PC-3 (cell line): ENCODE measurements around the gene NATD1. TPM values are rescaled to one million over a fixed set of nuclear protein-coding genes. Genes with fewer than 3 reads are reported as not detected.

ENCODE experiments used
- ATAC-seq: fragments of 200-7000 bp; cut with Tn5 transposase; 2 replicates; pipeline ENCODE4 v1.9.1; 2020; ENCODE audit warnings: mild to moderate bottlenecking, moderate library complexity
- BruUV-seq: library from RNA; stranded (reverse); fragments of 400-500 nt; replicated peaks from 2 replicates; lab custom pipeline; 2021; lab: Mats Ljungman, UMichigan
- CTCF ChIA-PET: fragments of 300-600 bp; sonication (Branson Sonifier 250); formaldehyde crosslinking; loops from one replicate; lab custom pipeline; 2022; ENCODE audit warnings: antibody characterized with exemption; lab: Charles Lee
- POLR2A ChIA-PET: fragments of 300-600 bp; sonication (Branson Sonifier 250); formaldehyde crosslinking; loops from one replicate; lab custom pipeline; 2022; ENCODE audit warnings: antibody characterized with exemption; ENCODE audit not compliant: unreplicated experiment; lab: Charles Lee
- DNase-seq: peaks from one replicate; pipeline ENCODE4 v3.0.0-alpha.2; 2015
- H2AFZ ChIP-seq: fragments of 300-600 bp; sonication (generic); 2 replicates; pipeline ENCODE4 v1.6.0; 2016; ENCODE audit warnings: antibody characterized with exemption, low read length
- H3F3A ChIP-seq: fragments of 300-600 bp; sonication (generic); one replicate; pipeline ENCODE4 v1.6.0; 2017; ENCODE audit warnings: antibody characterized with exemption, low read length, control low read depth, mild to moderate bottlenecking; ENCODE audit not compliant: unreplicated experiment
- H3K27ac ChIP-seq: fragments of 300-600 bp; sonication (generic); 2 replicates; pipeline ENCODE4 v1.5.1; 2016; ENCODE audit warnings: mild to moderate bottlenecking, low read length
- H3K27me3 ChIP-seq: fragments of 300-600 bp; sonication (generic); 2 replicates; pipeline ENCODE4 v1.6.1; 2016; ENCODE audit warnings: low read length, mixed read lengths
- H3K36me3 ChIP-seq: fragments of 300-600 bp; sonication (generic); 2 replicates; pipeline ENCODE4 v1.6.1; 2016; ENCODE audit warnings: low read depth, mixed run types, low read length, mixed read lengths
- H3K4me1 ChIP-seq: fragments of 300-600 bp; sonication (generic); 2 replicates; pipeline ENCODE4 v1.5.1; 2016; ENCODE audit warnings: low read length; ENCODE audit not compliant: insufficient read depth
- H3K4me2 ChIP-seq: fragments of 300-600 bp; sonication (generic); 2 replicates; pipeline ENCODE4 v1.6.0; 2016; ENCODE audit warnings: low read length
- H3K4me3 ChIP-seq: fragments of 300-600 bp; sonication (generic); 2 replicates; pipeline ENCODE4 v1.5.1; 2016; ENCODE audit warnings: mild to moderate bottlenecking, low read length, mixed read lengths
- H3K79me2 ChIP-seq: fragments of 300-600 bp; sonication (generic); 2 replicates; pipeline ENCODE4 v1.6.1; 2017; ENCODE audit warnings: low read length, mixed read lengths
- H3K9ac ChIP-seq: fragments of 300-600 bp; sonication (generic); 2 replicates; pipeline ENCODE4 v1.6.0; 2016; ENCODE audit warnings: mild to moderate bottlenecking, low read length
- H3K9me2 ChIP-seq: fragments of 300-600 bp; sonication (generic); replicated peaks from 2 replicates; pipeline ENCODE4 v1.6.1; 2016; ENCODE audit warnings: mixed run types, low read length, mixed read lengths
- H3K9me3 ChIP-seq: fragments of 300-600 bp; sonication (generic); 2 replicates; pipeline ENCODE4 v1.6.1; 2016; ENCODE audit warnings: low read length, mixed read lengths
- H4K20me1 ChIP-seq: fragments of 300-600 bp; sonication (generic); 2 replicates; pipeline ENCODE4 v1.6.1; 2016; ENCODE audit warnings: low read length, mixed read lengths
- EZH2 ChIP-seq: fragments of 300-600 bp; sonication (generic); IDR thresholded peaks from one replicate; pipeline ENCODE4 v1.6.1; 2017; ENCODE audit warnings: antibody characterized with exemption, mild to moderate bottlenecking, low read length; ENCODE audit not compliant: unreplicated experiment
- EZH2phosphoT487 ChIP-seq: fragments of 300-600 bp; sonication (generic); IDR thresholded peaks from 2 replicates; pipeline ENCODE4 v1.6.1; 2018; ENCODE audit warnings: mild to moderate bottlenecking, antibody characterized with exemption, low read length, borderline replicate concordance
- intact Hi-C: fragments of 100-400 bp; cut with micrococcal nuclease; formaldehyde crosslinking; loops from 2 replicates; pipeline ENCODE4 v1.9.0; 2023
- total RNA-seq: library from RNA; depleted of rRNA; stranded (reverse); fragments of >200 nt; gene quantifications from 2 replicates; pipeline ENCODE4 v1.2.3, GENCODE V29; 2014
- TF ChIP-seq, protein P1 (sequence below): fragments of 300-600 bp; sonication (generic); conservative IDR thresholded peaks from 2 replicates; pipeline ENCODE4 v1.5.1; 2017; ENCODE audit warnings: antibody characterized with exemption, low read depth, mild to moderate bottlenecking, low read length

Gene NATD1
- total RNA-seq, 1 experiment from 2014 or later = 0.73 TPM

DNA sequence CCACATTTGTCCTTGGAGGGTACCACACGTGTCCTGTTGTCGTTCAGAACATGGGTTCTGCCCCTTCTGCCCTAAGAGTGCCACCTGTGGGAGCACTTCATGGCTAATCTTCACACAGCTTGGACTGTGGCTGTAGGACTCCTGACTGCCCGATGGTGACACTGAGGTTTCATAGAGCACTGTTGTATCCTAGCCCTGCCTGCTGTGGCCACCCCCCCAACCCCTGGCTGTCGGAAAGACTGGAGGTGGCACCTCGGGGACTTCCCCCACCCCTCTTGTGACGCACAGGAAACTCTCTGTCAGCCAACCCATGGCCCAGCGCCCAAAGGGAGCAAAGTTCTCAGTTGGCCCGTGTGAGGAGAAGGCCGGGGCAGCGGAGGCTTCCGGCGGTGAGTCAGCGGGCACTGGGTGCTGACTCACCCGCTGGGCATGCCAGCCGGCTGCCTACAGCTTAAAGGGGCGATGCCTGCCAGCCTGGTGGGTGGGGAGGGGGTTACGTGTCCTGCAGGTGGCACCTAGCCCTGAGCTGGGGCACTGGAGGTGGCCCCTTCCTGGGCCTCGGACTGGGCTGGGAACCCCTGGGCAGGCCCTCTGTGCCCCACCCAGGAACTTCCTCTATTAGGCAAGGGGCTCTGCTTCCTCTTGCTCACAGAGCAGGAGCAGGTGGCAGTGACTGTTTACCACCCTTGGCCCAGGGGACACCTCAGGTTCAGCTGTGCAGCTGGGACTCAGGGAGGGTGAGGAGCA, 34.7 kb upstream of the NATD1 start:
- DNase-seq = peak; percentile 100
- Histone ChIP-seq H3K4me2 (peak overlapping the region; percentile 92), H3K4me1 (peaks cover 45% of the 10 kb centered on the region), H3K9me3 (no peaks in the 10 kb centered on the region), H3K27ac (peak overlapping the region; percentile 96), H3F3A (no peaks in the 10 kb centered on the region), H3K27me3 (peaks cover 5% of the 10 kb centered on the region; the same call in 1 of the 2 replicates), H2AFZ (no peak overlapping the region), H3K4me3 (peak overlapping the region; percentile 87), H3K9ac (peak overlapping the region; percentile 89), H3K79me2 (peaks cover 81% of the 10 kb centered on the region), H4K20me1 (peaks cover 66% of the 10 kb centered on the region), H3K9me2 (no peaks in the 10 kb centered on the region), H3K36me3 (peaks cover 5% of the 10 kb centered on the region; the same call in 1 of the 2 replicates)
- ChIA-PET POLR2A (no interaction called here), CTCF (interaction anchor here (0.8 kb wide), 1 partner anchor 160 kb away, joined by 3 read pairs; no protein-coding TSS in a partner anchor)
- no TSS peak for BruUV-seq
- TF ChIP-seq EZH2 (no peak), EZH2phosphoT487 (no peak)
- TF ChIP-seq, protein P1, sequence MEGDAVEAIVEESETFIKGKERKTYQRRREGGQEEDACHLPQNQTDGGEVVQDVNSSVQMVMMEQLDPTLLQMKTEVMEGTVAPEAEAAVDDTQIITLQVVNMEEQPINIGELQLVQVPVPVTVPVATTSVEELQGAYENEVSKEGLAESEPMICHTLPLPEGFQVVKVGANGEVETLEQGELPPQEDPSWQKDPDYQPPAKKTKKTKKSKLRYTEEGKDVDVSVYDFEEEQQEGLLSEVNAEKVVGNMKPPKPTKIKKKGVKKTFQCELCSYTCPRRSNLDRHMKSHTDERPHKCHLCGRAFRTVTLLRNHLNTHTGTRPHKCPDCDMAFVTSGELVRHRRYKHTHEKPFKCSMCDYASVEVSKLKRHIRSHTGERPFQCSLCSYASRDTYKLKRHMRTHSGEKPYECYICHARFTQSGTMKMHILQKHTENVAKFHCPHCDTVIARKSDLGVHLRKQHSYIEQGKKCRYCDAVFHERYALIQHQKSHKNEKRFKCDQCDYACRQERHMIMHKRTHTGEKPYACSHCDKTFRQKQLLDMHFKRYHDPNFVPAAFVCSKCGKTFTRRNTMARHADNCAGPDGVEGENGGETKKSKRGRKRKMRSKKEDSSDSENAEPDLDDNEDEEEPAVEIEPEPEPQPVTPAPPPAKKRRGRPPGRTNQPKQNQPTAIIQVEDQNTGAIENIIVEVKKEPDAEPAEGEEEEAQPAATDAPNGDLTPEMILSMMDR = no peak
- ATAC-seq = peak; percentile 42
- intact Hi-C loops = no loop called here

DNA sequence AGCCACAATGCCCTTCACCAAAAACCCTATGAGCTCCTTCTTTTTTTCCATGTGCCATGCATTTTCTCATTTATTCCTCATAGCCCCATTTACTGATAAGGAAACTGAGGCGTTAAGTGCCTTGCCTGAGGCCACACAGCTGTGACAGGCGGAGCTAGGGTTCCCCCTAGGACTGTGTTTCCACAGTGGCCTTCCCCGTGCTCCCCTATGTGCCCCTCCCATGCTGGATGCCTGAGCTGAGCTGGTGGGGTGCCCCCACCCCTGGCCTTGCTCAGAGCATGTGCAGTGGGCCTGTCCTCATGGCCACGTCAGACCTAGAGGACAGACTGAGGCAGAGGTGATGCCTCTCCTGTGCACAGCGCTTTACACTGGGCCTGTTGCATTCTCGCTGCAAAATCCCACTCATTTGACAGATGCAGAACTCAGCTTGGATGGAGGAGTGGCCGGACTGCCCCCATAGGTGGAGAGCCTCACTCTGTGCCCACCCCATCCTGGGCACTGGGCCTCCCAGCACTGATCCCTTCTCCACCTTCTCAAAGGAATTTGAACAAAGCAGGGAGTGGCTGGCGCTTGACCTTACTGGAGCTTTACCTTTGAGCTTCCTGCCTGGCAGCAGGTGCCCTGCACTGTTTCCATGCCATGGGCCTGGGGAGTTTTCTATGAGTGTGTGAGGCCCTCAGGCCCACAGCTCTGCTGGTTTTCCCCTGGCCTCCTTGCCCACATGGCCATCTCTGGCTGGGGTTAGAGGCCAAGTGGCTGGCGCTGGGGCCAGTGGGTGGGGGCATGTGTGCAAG, 33.9 kb upstream of the NATD1 start:
- H3K27ac ChIP-seq = peak overlapping the region; percentile 96
- ChIA-PET CTCF (interaction anchor here (0.5 to 0.8 kb wide), 2 partner anchors 160 to 294 kb away, joined by 3 to 8 read pairs; no protein-coding TSS in a partner anchor), POLR2A (no interaction called here)
- peaks cover 58% of the 10 kb centered on the region for H4K20me1 ChIP-seq
- peak overlapping the region; percentile 89 for H3K9ac ChIP-seq
- H3K36me3 ChIP-seq = peaks cover 5% of the 10 kb centered on the region; the same call in 1 of the 2 replicates
- H3K27me3 ChIP-seq = peaks cover 5% of the 10 kb centered on the region; the same call in 1 of the 2 replicates
- no peaks in the 10 kb centered on the region for H3F3A ChIP-seq
- intact Hi-C loops = no loop called here
- H3K79me2 ChIP-seq = peaks cover 74% of the 10 kb centered on the region
- H3K9me2 ChIP-seq = no peaks in the 10 kb centered on the region
- ATAC-seq (peak; percentile 2), DNase-seq (peak; percentile 78)
- BruUV-seq = TSS peak; percentile 28
- TF ChIP-seq EZH2phosphoT487 (no peak), EZH2 (no peak)
- TF ChIP-seq, protein P1 = no peak
- peaks cover 51% of the 10 kb centered on the region for H3K4me1 ChIP-seq
- H3K4me2 ChIP-seq = peak overlapping the region; percentile 92
- no peak overlapping the region for H2AFZ ChIP-seq
- H3K4me3 ChIP-seq = peak overlapping the region; percentile 87
- no peaks in the 10 kb centered on the region for H3K9me3 ChIP-seq
